GM19035 (cell line): ENCODE data around the gene DUOXA1.
A peak's percentile ranks its signal among the peaks of the same experiment; 100 is the strongest.

Source experiments
- ATAC-seq: cut with Tn5 transposase; IDR thresholded peaks from one replicate; pipeline ENCODE4 v1.9.1; 2021; ENCODE audit not compliant: unreplicated experiment

Gene DUOXA1, protein sequence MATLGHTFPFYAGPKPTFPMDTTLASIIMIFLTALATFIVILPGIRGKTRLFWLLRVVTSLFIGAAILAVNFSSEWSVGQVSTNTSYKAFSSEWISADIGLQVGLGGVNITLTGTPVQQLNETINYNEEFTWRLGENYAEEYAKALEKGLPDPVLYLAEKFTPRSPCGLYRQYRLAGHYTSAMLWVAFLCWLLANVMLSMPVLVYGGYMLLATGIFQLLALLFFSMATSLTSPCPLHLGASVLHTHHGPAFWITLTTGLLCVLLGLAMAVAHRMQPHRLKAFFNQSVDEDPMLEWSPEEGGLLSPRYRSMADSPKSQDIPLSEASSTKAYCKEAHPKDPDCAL

DNA sequence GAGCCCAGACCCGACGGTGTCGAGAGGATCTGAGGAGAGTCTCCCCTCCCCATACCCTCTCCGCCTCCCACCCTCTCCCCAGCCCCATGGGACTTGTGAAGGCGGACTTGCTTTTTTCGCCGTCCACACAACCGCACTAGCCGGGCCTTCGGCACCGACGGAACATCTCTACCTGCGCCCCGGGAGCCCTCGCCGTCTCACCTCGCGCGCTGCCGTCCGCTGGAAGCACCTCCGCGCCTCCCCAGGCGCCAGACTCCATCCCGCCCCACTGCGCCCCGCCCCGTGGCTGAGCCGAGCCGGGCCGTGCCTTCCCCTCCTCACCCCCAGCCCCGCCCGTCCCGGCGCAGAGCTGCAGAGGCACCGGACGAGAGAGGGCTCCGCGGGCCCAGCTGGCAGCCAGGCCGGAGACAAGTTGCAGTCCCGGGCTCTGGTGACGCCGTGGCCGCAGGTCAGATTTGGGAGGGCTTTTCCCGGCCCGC lies at the start of gene DUOXA1, which contains the start of gene DUOX1:
TSS of gene DUOXA1 (minus strand) at position 229 of the 479 bp plus-strand sequence. CDS start 6,865 bp downstream, outside the sequence.
TSS of gene DUOX1 (plus strand) at position 344 of the 479 bp plus-strand sequence. CDS start 1,973 bp downstream, outside the sequence.
- ATAC-seq: no peak

DNA sequence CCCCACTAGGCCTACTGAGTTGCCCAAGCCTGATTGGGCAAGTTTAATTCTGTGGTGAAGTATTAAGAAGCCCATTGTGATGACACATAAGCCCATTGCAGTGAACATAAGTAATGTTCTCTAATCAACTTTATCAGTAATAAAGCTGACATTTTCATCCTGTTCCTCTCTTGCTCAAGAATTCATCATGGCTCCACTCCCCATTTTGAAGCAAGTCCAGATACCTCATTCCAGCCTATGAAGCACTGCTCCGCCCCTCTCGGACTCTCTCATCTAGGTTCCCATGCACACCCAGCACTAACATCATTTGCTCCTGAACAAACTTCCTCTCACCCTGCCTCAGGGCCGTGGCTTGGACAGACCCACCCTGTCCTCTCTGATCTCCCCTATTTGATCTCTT lies 47.6 kb upstream of the DUOXA1 start:
- no peak for ATAC-seq

- no peak for ATAC-seq
Observed at GRCh38 chr15:45174577-45174976, 44.9 kb upstream of the DUOXA1 start.

GRCh38 chr15:45174069-45174468 lies 44.4 kb upstream of the DUOXA1 start:
- no peak for ATAC-seq

DNA sequence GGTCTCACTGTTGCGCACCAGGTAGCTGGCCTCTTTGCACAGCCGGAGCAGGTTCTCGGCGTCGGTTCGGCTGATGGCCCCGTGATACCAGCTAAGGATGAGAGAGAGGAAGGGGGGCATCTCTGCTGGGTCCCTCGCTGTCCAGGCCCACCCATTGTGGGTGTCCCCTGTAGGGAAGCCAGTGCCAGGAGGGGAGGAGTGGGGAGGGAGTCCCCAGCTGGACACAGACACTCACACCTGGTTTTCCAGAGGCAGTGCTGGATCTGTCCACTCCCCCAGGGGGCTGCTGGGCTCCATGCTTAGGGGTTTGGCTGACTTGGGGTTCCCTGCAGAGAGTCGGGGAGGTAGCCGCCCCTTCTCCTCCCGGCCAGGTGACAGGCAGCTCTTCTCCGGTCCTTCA lies 42.2 kb upstream of the DUOXA1 start:
- no peak for ATAC-seq

GRCh38 chr15:45169608-45170480 lies 40.2 kb upstream of the DUOXA1 start:
- ATAC-seq: no peak

DNA sequence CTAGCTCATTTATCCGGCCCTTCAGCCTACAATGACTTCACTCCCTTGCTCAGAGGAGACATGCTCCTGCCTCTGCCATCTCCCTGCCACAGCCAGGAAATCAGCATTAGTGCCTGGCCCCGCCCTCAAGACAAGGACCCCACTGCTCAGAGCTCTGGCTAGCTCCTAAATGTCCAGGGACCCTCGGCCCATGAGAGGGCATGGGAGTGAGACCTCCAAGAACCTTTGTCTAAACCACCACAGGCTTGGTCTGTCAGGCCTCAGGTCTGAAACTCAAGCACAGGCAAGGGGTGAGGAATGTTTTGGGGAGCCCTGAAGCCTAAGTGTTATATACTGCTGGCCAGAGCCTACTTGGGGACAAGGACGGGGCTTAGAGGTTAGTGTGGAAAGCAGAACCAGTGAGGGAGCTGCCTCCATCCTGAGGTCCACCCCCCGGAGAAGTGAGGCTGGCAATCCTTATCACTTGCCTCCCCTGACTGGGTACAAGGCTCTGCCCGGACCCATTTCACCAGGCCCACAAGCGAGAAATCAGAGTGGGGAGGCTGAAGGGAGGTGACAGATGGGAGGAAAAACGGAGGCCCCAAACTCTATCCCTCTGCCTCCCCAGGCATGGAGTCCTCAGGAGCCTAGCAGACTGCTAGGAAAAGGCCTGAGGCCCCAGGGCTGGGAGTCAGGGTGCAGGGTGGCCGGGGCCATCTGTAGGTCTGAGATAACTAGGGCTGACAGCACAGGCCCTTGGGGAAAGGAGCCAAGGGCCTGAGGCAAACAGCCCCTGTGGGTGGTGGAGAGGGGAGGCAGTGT lies 39.3 kb upstream of the DUOXA1 start:
- ATAC-seq: no peak

- ATAC-seq: no peak
Observed at GRCh38 chr15:45168286-45168685, 38.6 kb upstream of the DUOXA1 start.

GRCh38 chr15:45167631-45168205 lies 38.0 kb upstream of the DUOXA1 start:
- ATAC-seq: no peak

GRCh38 chr15:45166834-45167630 lies 37.4 kb upstream of the DUOXA1 start:
- ATAC-seq: peak; percentile 96

DNA sequence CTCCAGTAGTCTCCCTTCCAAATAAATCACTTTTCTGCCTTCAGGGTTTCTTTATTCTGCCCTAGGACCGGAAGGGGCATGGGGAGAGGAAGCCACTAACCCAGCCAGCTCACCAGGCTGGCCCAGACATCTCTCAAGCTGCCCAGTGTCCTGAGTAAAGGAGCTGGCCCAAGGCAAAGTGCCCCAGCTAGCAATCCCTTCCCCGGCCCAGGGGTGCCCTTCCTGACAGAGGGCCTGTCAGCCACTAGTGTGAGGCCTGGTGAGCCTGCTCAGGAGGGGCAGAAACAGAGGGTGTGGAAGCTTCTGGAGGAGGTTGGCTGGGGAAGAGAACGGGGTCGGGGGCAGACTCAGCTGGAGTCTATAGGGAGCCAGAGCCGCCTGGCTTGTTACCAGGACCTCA lies 35.9 kb upstream of the DUOXA1 start:
- no peak for ATAC-seq

GRCh38 chr15:45164914-45165313 lies 35.2 kb upstream of the DUOXA1 start:
- ATAC-seq: no peak

DNA sequence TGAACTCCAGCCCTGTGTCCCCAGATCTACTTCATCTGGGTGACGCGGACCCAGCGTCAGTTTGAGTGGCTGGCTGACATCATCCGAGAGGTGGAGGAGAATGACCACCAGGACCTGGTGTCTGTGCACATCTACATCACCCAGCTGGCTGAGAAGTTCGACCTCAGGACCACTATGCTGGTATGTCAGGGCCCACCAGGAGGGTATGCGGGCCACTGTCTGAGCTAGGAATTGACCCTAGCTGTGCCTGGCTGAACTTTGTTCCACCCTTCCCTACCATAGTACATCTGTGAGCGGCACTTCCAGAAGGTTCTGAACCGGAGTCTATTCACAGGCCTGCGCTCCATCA lies 33.8 kb upstream of the DUOXA1 start:
- no peak for ATAC-seq

DNA sequence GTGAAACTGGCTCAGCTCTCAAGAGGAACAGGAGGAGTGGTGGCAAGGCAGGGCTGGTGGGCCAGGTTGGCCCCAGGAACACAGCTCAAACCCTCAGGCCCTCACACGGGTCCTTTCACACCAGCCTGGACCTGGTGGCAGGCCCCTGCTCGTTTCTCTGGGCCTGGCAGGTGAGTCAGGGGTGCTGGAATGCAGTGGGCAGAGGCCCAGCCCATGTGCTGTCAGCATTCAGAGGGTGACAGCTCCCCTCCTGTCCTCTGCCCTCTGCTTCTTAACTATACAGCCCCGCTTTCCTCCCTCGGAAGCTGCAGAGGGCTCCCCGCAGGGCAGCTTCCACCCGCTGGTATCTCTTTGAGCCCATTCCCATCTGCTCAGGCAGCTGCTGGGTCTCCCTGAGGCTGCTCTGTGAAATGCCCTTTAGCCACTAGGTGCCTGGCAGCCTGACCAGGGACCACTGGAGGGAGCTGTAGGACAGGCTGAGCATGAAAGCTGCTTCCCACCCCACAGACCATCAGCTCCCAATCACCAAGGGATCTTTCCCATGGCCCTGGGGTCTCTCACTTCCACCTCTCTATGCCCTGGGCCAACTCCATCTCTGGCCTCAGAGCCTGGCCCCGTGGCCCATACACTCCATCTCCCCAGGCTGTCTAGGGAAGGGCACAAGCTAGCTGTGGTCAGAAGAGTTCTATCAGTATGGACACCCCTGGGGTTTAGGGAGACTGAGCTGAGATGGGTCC lies 33.3 kb upstream of the DUOXA1 start:
- no peak for ATAC-seq

GRCh38 chr15:45161666-45162065 lies 32.0 kb upstream of the DUOXA1 start:
- no peak for ATAC-seq

DNA sequence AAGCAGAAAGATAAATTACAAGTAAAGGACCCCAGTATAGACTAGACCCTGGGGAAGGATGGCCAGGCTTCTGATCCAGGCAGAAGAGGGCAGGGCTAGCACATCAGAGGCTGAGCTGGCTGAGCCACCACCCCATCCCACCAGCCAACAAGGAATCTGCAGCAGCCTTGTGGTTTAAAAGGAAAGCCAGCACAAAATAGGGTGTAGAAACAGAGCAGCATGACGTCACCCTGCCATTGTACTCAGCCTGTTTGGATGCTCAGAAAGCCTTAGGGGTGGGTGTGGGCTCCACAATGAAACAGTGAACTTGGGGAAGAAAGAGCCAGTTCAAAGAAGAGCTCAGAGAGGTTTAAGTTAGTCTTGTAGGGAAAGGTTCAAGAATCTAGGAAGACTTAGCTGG lies 28.3 kb upstream of the DUOXA1 start:
- no peak for ATAC-seq

GRCh38 chr15:45156744-45157455 lies 27.2 kb upstream of the DUOXA1 start:
- ATAC-seq: no peak

DNA sequence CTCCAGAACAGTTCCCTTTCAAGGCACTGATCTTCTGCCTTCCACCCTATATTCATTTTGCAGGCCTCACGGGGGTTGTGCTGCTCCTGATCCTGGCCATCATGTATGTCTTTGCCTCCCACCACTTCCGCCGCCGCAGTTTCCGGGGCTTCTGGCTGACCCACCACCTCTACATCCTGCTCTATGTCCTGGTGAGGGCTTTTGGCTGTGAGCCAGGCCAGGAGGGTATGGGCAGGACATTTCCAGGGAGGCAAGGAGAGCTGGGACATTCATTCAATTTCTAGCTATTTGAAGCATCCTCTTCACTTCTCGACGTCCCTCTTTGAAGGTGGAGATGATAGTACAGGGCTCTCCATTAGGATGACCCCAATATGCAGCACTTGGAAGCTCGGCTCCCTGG lies 26.1 kb upstream of the DUOXA1 start:
- ATAC-seq: no peak
